ENCODE results near the gene TRPM5. TPM values are rescaled to one million over a fixed set of nuclear protein-coding genes. Genes with fewer than 3 reads are reported as not detected.

TRPM5 gene
- total and polyA plus RNA-seq, 7 donors, result 0.60 to 2.8 TPM; not detected in 5

GRCh38 chr11:2400762-2401435 lies 43.4 kb downstream of the TRPM5 start:
- no peak for DNase-seq
- H3K4me3 ChIP-seq, result peak overlapping the region; percentile 81 to 88 (median 82)
- H3K27me3 ChIP-seq, result no peaks in the 10 kb centered on the region
- H3K9me3 ChIP-seq, result no peaks in the 10 kb centered on the region
- peak overlapping the region; percentile 90 to 99 (median 92) for H3K27ac ChIP-seq
- H3K4me1 ChIP-seq, result peaks cover 0 to 31% (median 28%) of the 10 kb centered on the region in 4 donors
- peaks cover 24 to 59% (median 38%) of the 10 kb centered on the region in 4 donors for H3K36me3 ChIP-seq
- WGBS, 2 donors, result 0 to 1% methylated on average over 55 of the region's 55 CpGs
- peak in 1 of 2 donors; percentile 30 for TF ChIP-seq POLR2A (IDR thresholded peaks at IDR 0.05)
- TF ChIP-seq POLR2AphosphoS5 (IDR thresholded peaks at IDR 0.05), result peak in 3 of 4 donors; percentile 23 to 84 (median 39)
- no peak for TF ChIP-seq EP300 (IDR thresholded peaks at IDR 0.05)
- no peak for TF ChIP-seq CTCF (IDR thresholded peaks at IDR 0.05)
- intact Hi-C loops (cut with DNase I), result loop anchor here (2.0 to 10.0 kb wide), 4 partner anchors 18 to 646 kb away; partner anchors contain the start of gene IFITM10

- no peaks in the 10 kb centered on the region for H3K27me3 ChIP-seq
- peaks cover 0 to 31% (median 28%) of the 10 kb centered on the region in 4 donors for H3K4me1 ChIP-seq
- 0% methylated on average over 66 of the region's 66 CpGs for WGBS, 2 donors
- H3K27ac ChIP-seq, result peak within 1 kb of the TSS; percentile 99
- H3K9me3 ChIP-seq, result no peaks in the 10 kb centered on the region
- intact Hi-C loops (cut with DNase I), result loop anchor here (2.0 to 10.0 kb wide), 4 partner anchors 17 to 645 kb away; partner anchors contain the start of gene IFITM10
- peak within 1 kb of the TSS; percentile 81 to 88 (median 82) for H3K4me3 ChIP-seq
- H3K36me3 ChIP-seq, result peaks cover 24 to 66% (median 45%) of the 10 kb centered on the region in 4 donors
- peak; percentile 100 for DNase-seq
- TF ChIP-seq POLR2A (IDR thresholded peaks at IDR 0.05), result peak; percentile 85 to 93
- peak in 2 of 4 donors; percentile 87 to 96 for TF ChIP-seq EP300 (IDR thresholded peaks at IDR 0.05)
- TF ChIP-seq POLR2AphosphoS5 (IDR thresholded peaks at IDR 0.05), result peak; percentile 97 to 98 (median 98)
- TF ChIP-seq CTCF (IDR thresholded peaks at IDR 0.05), result peak; percentile 81 to 97 (median 92)
These were observed 44.1 kb downstream of the TRPM5 start, which contains the start of gene TSSC4 for GRCh38 chr11:2400069-2400761. Gene TSSC4 (plus strand): TSS chr11:2400750. CDS start chr11:2402634, 1,884 bp downstream.

GRCh38 chr11:2399488-2400068 lies 44.7 kb downstream of the TRPM5 start:
- WGBS, 2 donors, result 7 to 16% methylated on average over 23 of the region's 23 CpGs
- Histone ChIP-seq H3K9me3 (no peaks in the 10 kb centered on the region), H3K4me3 (peak overlapping the region; percentile 51 to 82 (median 68)), H3K4me1 (peaks cover 0 to 31% (median 28%) of the 10 kb centered on the region in 4 donors), H3K27me3 (no peaks in the 10 kb centered on the region), H3K27ac (peak overlapping the region; percentile 99), H3K36me3 (peaks cover 24 to 71% (median 51%) of the 10 kb centered on the region in 4 donors)
- TF ChIP-seq POLR2AphosphoS5 (IDR thresholded peaks at IDR 0.05), result no peak
- TF ChIP-seq CTCF (IDR thresholded peaks at IDR 0.05), result no peak
- no peak for TF ChIP-seq POLR2A (IDR thresholded peaks at IDR 0.05)
- TF ChIP-seq EP300 (IDR thresholded peaks at IDR 0.05), result no peak
- no peak for DNase-seq
- intact Hi-C loops (cut with DNase I), result loop anchor here (2.0 to 10.0 kb wide), 5 partner anchors 17 to 765 kb away; partner anchors contain the start of genes IFITM10 and OSBPL5

GRCh38 chr11:2398664-2399355 lies 45.5 kb downstream of the TRPM5 start:
- H3K4me3 ChIP-seq, result no peak overlapping the region
- no peak for TF ChIP-seq CTCF (IDR thresholded peaks at IDR 0.05)
- no peak for TF ChIP-seq POLR2A (IDR thresholded peaks at IDR 0.05)
- no peaks in the 10 kb centered on the region for H3K9me3 ChIP-seq
- DNase-seq, result no peak
- H3K27ac ChIP-seq, result peak overlapping the region; percentile 99
- intact Hi-C loops (cut with DNase I), result loop anchor here (10.0 kb wide), 1 partner anchor 766 kb away; the partner anchor contains the start of gene OSBPL5
- peaks cover 0 to 34% (median 29%) of the 10 kb centered on the region in 4 donors for H3K4me1 ChIP-seq
- 57 to 73% methylated on average over 7 of the region's 7 CpGs for WGBS, 2 donors
- H3K36me3 ChIP-seq, result peaks cover 24 to 71% (median 56%) of the 10 kb centered on the region in 4 donors
- no peaks in the 10 kb centered on the region for H3K27me3 ChIP-seq

Measured in sigmoid colon (tissue), 7 donors.